GM18858 (cell line): ENCODE data around the gene TRIM13.
A peak's percentile ranks its signal among the peaks of the same experiment; 100 is the strongest.

Source experiments
- ATAC-seq: cut with Tn5 transposase; IDR thresholded peaks from one replicate; pipeline ENCODE4 v1.9.1; 2021; ENCODE audit not compliant: unreplicated experiment

Gene TRIM13

DNA sequence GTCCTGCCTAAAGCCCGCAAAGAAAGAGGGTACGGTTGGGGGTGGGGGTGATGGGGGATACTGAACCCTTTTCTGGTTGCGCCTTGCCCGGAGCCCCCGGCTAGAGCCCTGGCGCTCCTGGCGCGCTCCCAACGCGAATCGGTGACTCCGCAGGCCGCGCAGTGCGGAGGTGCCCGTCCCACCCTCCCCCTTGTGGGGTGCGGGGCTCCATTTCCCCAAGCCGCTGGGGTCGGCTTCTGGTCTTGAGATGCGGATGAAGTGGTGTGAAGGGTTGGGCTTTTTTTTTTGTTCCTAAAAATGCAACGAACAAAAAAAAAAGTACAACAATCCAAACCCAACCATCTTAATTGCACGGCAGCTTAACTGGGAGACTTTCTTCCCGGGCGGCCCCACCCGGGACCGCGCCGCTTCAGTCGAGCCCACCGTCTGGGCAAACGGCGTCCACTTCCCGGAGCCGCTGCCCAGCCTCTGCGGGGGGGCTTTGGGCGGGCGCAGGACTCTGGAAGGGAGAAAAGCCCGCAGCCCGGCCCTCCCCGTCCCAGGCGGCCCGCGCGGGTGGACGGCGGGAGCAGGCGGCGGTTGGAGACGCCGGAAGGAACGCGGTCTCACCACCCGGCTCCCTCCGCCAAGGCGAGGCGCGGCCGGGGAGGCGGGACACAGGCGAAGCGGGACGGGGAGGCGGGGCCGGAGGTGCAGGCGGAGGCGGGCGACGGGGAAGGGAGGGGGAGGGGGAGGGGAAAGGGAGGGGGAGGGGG is 504 bp upstream of the TRIM13 start:
- no peak for ATAC-seq

- ATAC-seq, result no peak
Measured at GRCh38 chr13:49997955-49998354, 1.1 kb downstream of the TRIM13 start.

DNA sequence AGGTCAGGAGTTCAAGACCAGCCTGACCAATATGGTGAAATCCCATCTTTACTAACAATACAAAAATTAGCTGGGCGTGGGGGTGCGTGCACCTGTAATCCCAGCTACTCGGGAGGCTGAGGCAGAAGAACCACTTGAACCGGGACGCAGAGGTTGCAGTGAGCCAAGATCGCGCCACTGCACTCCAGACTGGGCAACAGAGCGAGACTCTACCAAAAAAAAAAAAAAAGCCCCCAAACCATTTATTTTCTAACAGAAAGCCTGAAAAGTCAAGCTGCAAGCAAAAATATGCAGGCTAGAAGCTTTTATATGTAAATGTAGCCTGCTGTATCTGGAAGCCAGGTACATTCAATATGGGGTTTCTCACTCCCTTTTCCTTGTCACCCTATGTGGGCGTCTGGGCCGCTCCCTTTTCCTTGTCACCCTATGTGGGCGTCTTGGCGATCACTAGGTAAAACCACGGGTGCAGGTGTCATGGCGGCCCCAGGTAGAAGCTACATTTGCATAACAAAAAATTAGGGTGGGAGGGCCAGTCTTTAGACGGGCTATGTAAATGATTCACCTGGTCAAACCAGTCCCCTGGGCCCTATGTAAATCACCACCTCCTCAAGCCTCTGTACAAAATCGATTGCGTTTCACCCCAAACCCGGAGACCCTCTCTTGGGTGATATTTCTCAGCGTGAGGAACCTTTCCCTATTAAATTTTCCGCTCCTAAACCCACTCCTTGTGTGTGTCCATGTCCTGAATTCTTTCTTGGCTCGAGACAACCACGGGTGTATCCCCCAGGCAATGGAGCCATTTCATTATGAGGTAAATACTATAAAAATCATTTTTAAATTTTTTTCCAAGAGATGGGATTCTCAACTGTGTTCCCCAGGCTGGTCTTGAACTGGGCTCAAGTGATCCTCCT is 2.1 kb downstream of the TRIM13 start:
- no peak for ATAC-seq

DNA sequence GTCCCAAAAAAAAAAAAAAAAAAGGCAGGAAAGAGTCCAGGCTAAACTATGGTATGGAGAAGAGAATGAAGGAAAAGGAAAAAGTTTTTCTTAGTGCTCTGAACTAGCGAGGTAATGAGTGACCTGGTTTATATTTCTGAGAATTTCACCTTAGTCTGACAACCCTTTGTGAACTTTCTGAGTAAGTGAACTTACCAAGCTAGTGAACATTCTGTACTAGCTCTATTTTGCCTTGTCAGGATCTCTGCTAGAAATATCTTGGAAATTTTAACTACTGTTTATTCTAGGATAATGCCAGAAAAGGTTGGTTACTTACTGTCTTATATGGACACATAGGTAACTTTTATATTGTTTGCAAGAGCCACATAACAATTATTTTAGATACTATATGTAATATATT is 4.4 kb downstream of the TRIM13 start:
- ATAC-seq, result no peak

DNA sequence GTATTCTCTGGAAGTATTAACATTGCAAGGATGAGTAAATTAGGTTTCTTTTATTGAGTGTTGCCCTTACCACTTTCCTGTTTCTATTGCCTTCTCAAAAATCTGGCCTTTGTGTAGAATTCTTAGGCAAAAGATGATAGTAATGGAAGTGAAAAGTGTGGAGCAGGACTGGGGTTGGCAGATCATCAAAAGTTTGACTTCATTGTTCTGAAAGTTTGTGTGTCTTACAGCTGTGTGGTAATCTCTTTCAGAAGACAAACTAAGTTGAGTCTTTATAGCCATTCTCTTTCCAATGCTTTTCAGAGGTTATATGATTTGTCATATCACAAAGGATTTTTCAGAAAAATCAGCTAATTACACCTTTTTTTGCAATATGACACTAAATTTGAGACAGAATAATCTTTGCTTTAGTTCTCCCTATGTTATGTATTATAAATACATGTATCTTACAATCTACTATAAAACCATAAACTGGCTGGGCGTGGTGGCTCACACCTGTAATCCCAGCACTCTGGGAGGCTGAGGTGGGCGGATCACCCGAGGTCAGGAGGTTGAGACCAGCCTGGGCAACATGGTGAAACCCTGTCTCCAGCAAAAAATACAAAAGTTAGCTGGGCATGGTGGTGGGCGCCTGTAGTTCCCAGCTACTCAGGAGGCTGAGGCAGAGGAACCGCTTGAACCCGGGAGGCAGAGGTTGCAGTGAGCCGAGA is 9.7 kb downstream of the TRIM13 start:
- ATAC-seq, result no peak

- ATAC-seq, result no peak
Measured at GRCh38 chr13:50011461-50011860, 14.6 kb downstream of the TRIM13 start.

GRCh38 chr13:50012396-50013169 is 15.7 kb downstream of the TRIM13 start:
- no peak for ATAC-seq

- ATAC-seq, result no peak
Measured at GRCh38 chr13:50014386-50014785, 17.5 kb downstream of the TRIM13 start.

GRCh38 chr13:50015258-50015657 is 18.4 kb downstream of the TRIM13 start, which contains the start of gene KCNRG:
Gene KCNRG, plus strand, starts transcription at chr13:50015444. Its CDS starts 50 bp downstream, at chr13:50015494.
- no peak for ATAC-seq

- ATAC-seq, result no peak
Measured at GRCh38 chr13:50015750-50016149, 18.9 kb downstream of the TRIM13 start.

DNA sequence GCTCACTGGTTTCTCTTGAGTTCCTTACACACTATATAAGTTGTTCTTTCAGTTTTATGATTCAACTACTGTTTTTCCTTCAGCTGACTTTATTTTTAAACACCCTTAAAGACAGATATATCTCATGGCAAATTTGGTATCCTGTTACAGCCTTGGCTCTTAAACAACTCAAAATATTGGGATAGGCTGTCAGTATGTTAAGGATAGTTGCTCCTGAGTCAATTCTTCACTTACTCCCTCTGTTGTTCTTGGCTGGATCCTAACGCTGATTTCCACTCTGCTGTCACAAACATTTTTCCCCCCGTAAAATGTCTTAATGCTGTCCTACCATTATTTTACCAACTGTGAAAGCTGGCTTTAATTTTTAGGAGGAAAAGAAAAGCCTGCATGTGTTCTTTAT is 19.6 kb downstream of the TRIM13 start:
- no peak for ATAC-seq

GRCh38 chr13:50017819-50018218 is 21.0 kb downstream of the TRIM13 start:
- ATAC-seq, result no peak

DNA sequence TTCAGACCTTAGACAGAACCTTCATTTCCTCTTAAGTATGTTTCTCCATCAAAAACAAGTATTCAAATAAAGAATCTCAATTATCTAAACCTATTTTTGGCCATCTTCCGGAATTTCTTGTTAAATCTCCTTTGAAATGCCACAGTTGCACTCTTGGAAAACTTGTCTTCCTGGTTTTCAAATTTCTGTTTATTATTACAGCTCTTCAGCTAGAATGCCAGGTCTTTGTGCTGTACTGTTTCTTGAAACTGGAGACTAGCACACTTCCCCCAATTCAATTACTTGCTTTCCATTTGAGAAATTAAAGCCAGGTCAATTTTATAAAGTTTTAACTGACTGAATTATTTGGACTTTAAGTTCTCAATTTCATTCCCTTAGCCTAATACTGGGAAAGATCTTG is 28.6 kb downstream of the TRIM13 start:
- no peak for ATAC-seq

DNA sequence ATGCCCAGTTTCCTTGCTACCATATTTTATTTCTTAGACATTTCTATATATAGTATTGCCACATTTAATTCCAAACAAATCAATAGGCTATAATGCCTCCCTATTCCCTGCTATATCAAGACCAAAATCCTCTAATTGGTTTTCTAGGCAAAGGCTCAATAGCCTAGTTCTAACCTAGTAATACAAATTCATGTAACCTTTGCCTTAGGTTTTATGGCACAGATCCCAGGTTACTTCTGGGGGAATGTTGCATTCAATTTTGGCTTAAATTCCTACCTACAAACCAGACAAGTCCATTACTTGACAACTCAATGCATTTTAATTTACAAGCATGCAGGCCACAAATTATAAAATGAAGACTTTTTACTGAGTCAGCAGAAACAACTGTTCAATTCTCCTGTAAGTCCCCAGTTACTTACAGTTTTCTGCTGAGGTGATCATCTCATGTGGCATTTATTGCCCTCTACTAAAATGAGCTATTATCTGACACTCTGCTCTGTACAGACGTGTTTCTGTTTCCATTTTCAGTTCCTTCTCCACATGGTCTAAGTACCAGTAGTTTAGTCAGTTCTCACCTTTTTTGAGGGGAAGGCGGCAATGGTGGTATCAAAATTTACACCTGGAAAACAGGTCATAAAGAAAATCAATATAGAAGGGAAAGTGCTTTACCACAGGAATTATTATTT is 30.1 kb downstream of the TRIM13 start:
- ATAC-seq, result peak; percentile 99

DNA sequence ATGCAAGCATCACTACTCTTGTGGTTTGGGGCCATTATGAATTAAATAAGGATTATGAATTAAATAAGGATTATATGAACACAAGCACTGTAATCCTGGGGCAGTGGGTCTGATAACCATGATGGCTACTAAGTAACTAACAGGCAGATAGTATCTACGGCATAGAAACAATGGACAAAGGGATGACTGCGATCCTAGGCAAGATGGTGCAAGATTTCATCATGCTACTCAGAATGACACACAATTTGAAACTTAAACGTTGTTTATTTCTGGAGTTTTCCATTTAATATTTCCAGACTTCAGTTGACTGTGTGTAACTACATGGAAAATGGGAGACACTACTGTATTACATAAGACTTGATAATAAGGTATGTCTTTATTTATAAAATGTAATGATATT is 33.5 kb downstream of the TRIM13 start:
- no peak for ATAC-seq

GRCh38 chr13:50033725-50034124 is 36.9 kb downstream of the TRIM13 start:
- no peak for ATAC-seq

DNA sequence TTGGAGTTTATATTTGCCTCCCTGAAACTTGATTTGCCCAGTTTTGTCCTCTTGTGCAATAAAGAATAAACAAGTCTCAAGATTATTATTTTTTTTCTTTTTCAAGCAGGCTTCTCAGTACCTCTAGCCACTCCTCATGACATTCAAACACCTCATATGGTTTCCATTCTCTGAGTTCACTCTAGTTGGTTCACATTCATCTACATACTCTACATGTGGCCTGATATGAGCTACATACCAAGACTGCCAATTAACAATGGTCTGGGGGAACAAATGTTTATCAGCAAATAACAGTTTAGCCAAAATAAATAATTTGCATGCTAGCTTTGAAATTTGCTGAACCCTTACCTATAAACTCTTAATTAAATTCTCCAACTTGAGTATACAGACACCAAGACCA is 40.9 kb downstream of the TRIM13 start:
- no peak for ATAC-seq

DNA sequence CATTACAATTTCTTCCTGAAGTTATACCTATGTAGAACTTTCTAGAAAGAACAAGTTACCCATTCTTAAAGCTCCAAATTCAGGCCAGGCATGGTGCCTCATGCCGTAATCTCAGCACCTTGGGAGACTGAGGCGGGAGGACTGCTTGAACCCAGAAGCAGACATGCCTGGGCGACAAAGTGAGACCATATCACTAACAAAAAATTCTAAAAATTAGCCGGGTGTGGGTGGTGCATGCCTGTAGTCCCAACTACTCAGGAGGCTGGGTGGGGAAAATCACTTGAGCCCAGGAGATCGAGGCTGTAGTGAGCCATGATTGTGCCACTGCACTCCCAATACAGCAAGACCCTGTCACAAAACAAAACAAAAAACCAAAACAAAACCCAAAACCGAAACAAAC is 41.4 kb downstream of the TRIM13 start:
- no peak for ATAC-seq

DNA sequence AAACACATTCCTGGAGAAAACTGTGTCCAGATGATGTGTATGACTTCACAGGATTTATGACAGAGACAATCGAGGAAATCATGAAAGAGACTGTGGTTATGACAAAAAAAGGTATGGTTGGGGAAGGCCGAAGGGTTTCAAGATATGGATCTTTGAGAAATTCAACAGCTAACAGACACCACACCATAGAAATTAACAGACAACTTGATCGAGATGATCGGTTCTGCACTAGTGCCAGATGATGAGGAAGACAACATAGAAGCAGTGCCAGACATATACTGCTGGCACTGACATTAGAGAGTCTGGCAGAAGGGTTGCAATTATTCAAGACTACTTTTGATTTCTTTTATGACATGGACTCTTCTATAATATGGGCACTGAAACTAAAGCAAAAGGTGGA is 55.6 kb downstream of the TRIM13 start:
- no peak for ATAC-seq

DNA sequence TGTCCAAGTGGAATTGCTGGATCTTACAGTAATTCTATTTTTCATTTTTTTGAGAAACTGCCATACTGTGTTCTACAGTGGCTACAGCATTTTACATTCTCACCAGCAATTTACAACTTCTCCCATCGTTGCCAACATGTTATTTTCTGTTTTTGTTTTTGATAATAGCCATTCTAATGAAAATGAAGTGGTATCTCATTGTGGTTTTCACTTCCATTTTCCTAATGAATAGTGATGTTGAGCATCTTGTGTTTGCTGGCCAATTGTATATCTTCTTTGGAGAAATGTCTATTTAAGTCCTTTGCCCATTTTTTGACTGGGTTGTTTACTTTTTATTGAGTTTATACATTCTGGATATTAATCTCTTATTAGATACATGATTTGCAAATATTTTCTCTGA is 57.0 kb downstream of the TRIM13 start:
- no peak for ATAC-seq
